Measurements from ENCODE around the gene DHH.
A peak's percentile ranks its signal among the peaks of the same experiment; 100 is the strongest.

The DHH gene

DNA sequence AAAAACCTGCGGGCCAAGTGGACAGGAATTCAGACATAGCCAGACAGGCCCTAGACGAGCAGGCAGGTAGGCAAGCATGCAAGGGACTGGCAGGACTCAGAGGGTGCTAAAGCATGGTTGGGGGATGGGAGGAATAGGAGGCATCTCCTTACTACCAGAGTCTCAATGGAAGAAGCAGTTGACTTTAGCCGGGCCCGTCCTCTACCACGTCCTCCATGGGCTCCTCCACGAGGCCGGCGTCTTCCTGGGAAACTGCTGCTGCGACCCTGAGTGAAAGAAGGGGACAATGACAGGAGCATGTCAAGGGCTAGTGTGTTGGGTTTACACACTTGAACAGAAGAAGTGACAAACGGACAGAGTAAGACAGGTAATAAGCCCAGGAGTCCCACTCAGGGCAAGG is 45.6 kb downstream of the DHH start:
- no peak for DNase-seq

DNA sequence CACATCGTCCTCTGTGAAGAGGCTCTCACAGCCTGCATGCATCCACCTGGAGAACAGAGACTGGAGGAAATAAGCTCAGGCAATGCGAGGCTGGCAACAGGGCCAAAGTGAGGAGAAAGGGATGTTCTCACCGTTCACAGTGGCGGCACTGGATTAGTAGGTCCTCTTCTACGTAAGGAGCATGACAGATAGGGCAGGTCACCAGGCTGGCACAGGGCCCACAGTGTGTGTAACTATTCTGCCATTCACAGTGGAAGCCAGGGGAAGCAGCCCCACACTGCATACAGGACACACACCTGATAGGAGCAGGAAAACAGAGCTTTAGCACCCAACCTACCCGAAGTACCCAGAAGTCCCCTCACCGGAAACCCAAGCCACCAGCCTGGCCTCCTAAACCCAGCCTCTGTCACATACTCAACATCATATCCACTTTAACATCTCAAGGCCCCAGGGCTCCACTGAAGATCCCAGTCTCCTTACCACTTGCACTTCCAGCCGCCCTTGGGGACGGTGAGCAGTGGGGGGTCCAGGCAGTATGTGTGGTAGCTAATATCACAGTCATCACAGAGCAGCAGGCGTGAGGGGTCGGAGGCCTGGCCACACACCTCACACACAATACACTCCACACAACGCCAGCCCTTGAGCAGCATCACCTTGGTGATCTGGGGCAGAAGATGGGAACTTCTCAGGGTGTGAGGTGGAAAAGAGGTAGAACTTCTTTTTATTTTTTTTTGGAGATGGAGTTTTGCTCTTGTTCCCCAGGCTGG is 48.3 kb downstream of the DHH start:
- no peak for DNase-seq

DNA sequence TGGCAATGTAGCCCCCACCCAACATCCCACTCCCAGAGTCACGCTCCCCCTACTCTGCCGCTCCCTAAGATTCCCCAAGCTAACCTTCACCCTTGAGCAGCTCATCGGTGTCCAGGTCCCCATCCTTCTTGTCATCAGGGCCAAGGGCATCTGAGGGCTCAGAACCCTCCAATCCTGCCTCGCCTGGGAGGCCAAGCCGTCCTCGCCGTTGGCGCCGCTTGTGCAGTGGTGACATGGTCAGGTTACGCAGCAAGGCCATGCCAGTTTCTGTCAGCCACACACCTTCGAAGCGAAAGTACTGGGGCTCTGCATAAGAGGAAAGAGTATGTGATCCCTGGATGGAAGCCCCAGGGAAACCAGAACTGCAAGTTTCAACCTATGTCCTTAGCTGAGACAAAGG is 49.9 kb downstream of the DHH start:
- no peak for DNase-seq

DNA sequence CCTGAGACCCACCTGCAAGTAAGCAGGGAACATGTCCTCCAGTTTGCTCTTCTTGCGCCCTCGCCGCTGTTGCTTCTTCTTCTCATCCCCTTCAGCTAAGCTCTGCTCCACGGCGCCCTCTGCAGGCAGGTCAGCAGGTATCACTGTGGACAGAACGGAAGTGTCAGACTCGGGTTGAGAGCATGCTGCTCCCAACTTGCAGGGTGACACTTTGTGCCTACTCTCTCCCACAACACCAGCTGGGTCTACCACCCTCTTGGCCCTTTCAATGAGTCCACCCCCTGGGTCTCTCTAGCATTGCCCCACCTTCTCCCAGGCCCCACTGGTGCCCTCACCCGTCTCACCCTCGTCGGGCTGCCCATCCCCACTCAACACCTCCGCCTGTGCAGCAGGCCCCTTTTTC is 50.7 kb downstream of the DHH start:
- peak; percentile 19 for DNase-seq

DNA sequence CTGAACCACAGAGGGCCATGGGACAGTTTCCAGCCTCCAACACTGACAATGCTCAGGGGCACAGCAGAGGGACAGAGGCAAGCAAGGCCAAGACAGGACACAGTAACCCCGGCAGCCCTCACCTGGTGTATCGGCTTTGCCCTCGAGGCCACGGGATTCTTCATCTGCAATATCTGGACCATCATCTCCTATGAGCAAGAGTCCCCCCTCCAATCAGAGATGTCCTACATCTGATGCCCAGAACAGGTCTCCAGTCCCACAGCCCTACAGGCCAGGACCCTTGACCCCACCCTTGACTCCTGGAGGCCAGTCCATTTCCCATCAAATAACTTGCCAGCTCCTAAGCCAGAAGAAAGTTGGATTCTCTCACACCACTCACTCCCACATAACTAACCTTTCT is 51.4 kb downstream of the DHH start:
- no peak for DNase-seq

DNA sequence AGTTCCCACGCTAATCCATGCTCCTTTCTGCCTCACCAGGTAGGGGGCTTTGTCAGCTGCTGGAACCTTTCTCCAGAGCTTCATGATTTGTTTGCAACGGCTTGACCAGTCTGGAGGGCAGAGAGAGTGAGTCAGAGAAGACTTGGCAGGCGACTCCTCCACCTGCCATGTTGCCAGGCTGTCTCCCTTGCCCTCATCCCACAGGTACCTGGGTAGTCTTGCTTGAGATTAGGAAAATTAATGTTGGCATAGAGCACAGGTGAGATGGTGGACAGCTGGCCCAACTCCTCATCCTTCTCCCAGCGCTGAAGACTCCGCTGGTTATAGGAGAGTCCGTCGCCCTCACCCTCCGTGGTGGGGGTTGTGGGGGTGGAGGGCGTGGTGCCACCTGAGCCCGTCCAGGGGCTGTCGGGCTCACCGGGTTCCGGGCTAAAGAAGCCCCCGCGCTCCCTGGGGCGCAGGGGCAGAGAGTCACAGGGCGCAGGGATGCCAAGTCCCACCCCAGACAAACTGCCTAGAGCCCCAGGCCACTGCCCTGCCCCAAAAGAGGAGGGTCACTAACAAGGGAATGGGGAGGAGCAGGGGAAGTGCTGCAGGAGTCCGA is 52.6 kb downstream of the DHH start:
- DNase-seq, result no peak

DNA sequence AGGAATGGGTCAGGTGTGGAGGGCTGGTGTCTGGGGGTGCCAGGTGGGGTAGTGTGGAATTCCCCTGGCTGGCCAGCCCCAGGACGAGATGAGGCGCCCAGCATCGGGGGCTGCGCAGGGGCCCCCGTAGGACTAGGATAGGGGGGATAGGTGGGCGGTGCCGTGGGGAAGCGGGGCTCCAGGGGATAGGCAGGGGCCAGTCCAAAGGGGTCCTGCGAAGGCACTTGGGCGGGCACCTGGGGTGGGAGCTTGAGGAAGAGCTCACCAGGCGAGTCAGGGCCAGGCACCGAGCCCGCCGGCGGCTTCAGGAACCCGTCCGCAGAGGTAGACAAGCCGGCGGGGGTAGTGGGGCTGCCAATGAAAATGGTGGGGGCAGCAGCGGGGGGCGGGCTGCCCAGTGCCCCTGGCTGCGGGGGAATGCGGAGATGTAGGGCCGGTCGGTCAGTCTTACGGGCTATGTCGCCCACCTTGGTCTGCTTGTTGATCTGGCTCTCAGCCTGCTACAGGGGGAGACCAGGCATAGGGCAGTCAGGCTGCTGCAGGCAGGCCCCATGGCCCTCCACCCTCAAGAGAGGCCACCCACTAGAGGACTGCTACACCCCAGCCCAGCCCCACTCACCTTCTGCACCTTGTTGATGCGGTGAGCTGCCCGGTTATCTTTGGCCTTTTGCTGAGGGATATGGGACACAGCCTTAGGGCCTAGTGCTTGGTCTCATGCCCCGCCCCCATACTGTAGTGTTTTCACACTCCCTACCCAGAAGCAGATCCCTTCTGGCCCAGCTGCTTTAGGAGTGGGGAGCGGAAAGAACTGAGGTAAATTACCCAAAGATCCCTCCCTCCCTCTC is 53.3 kb downstream of the DHH start:
- DNase-seq, result no peak

DNA sequence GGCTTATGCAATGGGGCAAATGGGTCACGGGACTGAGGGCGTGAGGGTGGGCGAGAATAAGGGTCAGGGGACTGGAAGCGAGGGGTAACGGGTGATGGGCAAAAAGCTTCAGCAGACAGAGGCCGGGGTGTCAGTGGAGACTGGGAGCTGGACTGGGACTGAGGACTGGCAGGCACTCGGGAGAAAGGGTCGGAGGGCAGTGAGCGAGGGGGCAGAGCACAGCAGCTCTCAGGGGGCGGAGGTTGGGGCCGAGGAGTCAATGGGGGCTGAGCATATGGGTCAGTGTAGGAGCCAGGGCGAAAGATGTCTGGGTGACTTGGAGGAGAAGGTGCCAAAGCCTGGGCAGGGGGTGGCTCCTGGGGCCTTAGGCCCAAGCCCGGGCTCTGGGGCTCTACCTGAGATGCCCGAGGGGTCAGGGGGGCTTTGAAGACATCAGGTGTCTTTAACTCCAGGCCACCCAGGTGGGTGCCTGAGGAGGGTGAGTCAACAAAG is 54.2 kb downstream of the DHH start:
- no peak for DNase-seq

DNA sequence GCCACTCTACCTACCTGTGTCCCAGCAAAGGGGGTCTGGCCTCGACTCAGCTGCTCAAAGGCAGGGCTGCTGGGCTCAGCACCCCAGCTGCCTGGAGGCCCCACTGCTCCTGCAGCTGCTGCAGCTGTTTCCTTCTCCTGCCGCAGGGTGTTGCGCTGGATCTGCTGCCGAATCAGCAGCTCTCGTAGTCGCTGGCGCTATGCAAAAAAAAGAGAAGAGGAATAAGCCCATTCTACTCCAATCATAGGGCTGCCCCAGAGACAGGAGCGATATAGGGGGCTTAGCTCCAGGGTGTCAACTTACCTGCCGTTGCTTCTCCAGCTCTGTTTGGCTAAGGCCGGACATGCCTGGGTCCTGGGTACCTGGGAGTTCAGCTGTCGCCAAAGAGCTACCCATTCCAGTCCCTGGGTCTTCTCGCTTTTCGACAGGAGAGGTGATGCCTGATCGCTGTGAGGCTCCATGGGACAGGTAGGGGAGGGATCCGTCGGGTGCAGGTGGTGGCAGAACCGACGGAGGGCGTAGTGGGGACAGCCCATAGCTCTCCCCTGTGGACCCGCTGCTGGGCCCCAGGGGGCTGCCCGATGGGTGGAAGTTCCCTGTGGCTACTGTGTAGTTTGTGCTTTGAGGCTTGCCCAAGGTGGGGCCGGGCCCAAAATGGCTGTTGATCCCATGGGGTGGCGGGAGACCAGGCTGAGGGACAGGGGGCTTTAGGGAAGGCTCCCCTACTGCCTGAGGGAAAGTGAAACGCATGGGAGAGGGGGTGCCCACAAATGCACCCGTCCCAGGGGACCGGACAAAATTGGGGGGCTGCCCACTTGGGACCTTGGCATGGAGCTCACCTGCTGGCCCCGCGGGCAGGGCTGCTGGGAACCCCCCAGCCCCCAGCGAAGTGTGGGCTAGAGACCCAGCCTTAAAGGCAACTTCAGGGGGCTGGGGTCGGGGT is 54.9 kb downstream of the DHH start:
- DNase-seq, result no peak

DNA sequence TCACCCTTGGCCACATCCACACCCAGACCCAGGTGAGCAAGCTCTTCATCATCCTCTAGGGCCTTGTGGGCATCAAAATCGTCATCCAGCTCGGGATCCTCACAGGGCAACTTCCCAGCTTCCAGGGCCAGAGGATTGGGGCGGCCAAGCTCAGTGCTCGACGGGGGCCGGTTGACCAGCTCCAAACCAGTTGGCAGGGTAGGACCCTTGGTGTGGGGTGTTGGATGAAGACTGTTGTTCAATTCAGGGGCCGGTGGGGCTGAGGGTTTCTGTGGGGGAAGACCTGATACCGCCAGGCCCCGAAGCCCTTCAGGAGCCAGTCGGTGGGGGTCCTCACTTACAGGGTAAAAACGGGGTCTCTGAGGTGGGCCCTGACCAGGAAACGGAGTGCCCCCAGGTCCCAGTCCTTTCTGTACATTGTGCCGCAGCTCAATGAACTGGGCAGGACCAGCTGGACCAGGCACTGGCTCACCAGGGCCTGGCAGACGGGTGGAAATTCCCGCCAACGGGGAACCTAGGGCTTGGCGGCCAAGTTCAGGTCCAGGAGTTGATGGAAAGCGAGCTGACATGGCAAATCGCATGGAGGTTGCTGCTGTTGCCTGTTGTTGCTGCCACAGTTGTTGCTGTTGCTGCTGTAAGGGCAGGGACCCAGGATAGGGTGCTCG is 56.2 kb downstream of the DHH start:
- no peak for DNase-seq

DNA sequence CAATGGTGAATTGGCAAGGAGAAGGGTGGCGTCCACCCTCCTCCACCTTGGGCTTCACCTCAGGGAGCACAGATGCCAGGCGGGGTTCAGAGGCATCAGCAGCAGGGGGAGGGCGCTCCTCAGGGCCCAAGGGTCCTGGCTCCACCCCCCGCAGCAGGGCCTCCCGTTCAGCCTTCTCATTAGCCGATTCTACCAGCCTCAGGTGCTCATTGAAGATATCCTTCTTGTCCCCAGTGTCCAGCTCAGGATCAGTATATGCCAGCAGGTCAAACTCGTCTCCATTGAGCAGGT is 56.7 kb downstream of the DHH start:
- no peak for DNase-seq

DNA sequence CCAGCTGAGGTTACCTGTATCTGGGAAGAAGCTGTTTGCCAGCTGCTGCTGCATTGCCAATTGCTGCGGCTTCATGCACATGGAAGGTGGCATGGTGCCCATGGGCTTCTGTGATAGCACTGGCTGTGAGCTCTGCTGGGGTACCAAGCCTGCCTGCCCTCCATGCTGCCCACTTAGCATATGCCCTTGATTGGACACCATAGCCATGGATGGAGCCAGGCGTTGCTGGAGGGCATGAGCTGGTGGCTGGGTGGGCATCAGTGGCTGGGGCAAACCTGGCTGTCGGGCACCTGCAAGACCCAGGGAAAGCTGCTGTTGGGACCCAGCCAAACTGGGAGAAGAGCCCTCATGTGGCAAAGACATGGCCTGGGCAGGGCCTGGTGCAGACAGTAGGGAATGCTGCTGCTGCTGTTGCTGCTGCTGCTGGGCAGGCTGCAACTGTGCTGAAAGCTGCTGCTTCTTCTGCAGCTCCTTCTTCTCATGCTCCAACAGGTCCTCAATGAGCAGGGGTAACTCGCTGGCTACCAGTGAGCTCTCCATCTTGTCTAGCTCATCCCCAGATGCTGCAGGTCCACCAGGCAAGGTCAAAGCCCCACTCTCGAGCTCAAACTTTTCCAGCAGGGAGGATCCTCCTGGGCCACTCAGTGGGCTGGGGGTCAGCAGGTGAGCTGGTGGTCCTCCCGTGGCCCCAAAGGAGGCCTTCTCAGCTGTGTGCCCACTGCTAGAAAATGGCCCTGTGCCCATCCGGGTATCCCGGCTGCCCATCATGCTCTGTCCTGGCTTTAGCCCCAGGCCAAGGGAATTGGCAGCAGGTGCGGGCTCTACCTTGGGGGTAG is 57.3 kb downstream of the DHH start:
- no peak for DNase-seq

All from NCI-H748 treated with DMSO at 0.1 percent for 48 hours (cell line).